ENCODE data around the gene SASH3. TPM values are rescaled to one million over a fixed set of nuclear protein-coding genes. Genes with fewer than 3 reads are reported as not detected.

The SASH3 gene
- total RNA-seq, 4 donors from 2014 or later: 0.34 to 3.3 (median 1.7) TPM

DNA sequence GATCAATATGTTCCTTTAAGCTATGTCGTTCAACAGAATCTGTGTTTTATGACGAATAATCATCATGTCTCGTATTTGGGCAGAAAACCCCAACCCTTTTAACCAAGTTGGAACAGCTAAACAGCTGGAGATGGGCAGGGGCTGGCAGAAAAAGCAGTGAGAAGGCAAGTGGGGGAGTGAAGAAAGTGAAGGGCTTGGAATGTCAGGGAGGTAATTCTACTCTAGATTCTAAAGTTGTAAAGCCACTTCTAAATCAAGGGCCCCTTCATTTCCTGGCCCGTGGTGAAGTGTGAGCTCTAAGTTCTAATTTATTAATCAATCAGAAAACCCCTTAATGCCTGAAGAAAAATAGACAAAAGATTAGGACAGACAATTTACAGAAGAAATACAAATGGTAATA is 20.4 kb downstream of the SASH3 start:
- TF ChIP-seq POLR2AphosphoS5 (IDR thresholded peaks at IDR 0.05) (no peak), CTCF (IDR thresholded peaks at IDR 0.05) (no peak), POLR2A (IDR thresholded peaks at IDR 0.05) (no peak), EP300 (IDR thresholded peaks at IDR 0.05) (no peak)
- H3K27me3 ChIP-seq: no peaks in the 10 kb centered on the region
- H3K27ac ChIP-seq: no peak overlapping the region
- no peak for DNase-seq (ENCODE audit: low spot score in 2 of 2)
- H3K9me3 ChIP-seq: no peaks in the 10 kb centered on the region
- no peaks in the 10 kb centered on the region for H3K4me1 ChIP-seq
- 46% methylated on average over 4 of the region's 4 CpGs for WGBS
- no peak overlapping the region for H3K4me3 ChIP-seq
- peaks cover 4% of the 10 kb centered on the region for H3K36me3 ChIP-seq

GRCh38 chrX:129802863-129803262 is 23.1 kb downstream of the SASH3 start:
- DNase-seq (ENCODE audit: low spot score in 2 of 2): no peak
- WGBS: 26% methylated on average over 1 of the region's 1 CpG
- Histone ChIP-seq H3K27me3 (no peaks in the 10 kb centered on the region), H3K9me3 (no peaks in the 10 kb centered on the region), H3K4me1 (no peaks in the 10 kb centered on the region), H3K4me3 (no peak overlapping the region), H3K36me3 (peaks cover 13% of the 10 kb centered on the region), H3K27ac (no peak overlapping the region)
- TF ChIP-seq EP300 (IDR thresholded peaks at IDR 0.05) (no peak), POLR2A (IDR thresholded peaks at IDR 0.05) (no peak), CTCF (IDR thresholded peaks at IDR 0.05) (no peak)

DNA sequence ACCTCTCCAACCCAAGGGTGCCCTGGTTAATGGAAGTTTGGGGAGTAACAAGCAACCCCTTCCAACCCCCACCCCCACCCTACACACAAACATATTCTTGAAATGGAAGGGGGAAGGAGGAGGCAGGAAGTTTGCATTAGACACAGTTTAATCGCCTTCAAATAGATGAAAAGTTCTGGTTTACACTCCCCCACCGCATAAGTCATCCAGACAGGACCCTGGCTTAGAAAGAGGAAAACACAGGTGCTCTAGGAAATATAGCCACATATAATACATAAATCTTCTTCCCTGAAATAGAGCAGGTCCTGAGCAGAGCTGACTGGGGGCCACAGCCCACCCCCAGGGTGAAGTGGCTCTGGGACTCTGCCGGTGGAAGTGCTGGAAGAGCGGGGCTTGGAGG is 25.1 kb downstream of the SASH3 start:
- Histone ChIP-seq H3K27me3 (no peaks in the 10 kb centered on the region), H3K4me1 (no peaks in the 10 kb centered on the region), H3K27ac (no peak overlapping the region), H3K36me3 (peaks cover 18% of the 10 kb centered on the region), H3K9me3 (no peaks in the 10 kb centered on the region), H3K4me3 (no peak overlapping the region)
- TF ChIP-seq CTCF (IDR thresholded peaks at IDR 0.05) (no peak), EP300 (IDR thresholded peaks at IDR 0.05) (no peak), POLR2AphosphoS5 (IDR thresholded peaks at IDR 0.05) (no peak), POLR2A (IDR thresholded peaks at IDR 0.05) (no peak)
- WGBS: 93% methylated on average over 4 of the region's 4 CpGs
- DNase-seq (ENCODE audit: low spot score in 2 of 2): peak in 1 of 2 donors; percentile 44

- Histone ChIP-seq H3K4me3 (no peak overlapping the region), H3K27ac (no peak overlapping the region), H3K4me1 (no peaks in the 10 kb centered on the region), H3K36me3 (peaks cover 30% of the 10 kb centered on the region), H3K9me3 (no peaks in the 10 kb centered on the region), H3K27me3 (no peaks in the 10 kb centered on the region)
- no peak for DNase-seq (ENCODE audit: low spot score in 2 of 2)
- WGBS: 49% methylated on average over 2 of the region's 2 CpGs
- TF ChIP-seq CTCF (IDR thresholded peaks at IDR 0.05): no peak
- no peak for TF ChIP-seq POLR2AphosphoS5 (IDR thresholded peaks at IDR 0.05)
- no peak for TF ChIP-seq EP300 (IDR thresholded peaks at IDR 0.05)
- no peak for TF ChIP-seq POLR2A (IDR thresholded peaks at IDR 0.05)
Measured at GRCh38 chrX:129808158-129808828, 28.5 kb downstream of the SASH3 start.

- H3K9me3 ChIP-seq: no peaks in the 10 kb centered on the region
- H3K27ac ChIP-seq: peak overlapping the region; percentile 24
- 82% methylated on average over 7 of the region's 7 CpGs for WGBS
- TF ChIP-seq POLR2AphosphoS5 (IDR thresholded peaks at IDR 0.05) (no peak), CTCF (IDR thresholded peaks at IDR 0.05) (no peak), POLR2A (IDR thresholded peaks at IDR 0.05) (no peak), EP300 (IDR thresholded peaks at IDR 0.05) (no peak)
- H3K4me3 ChIP-seq: no peak overlapping the region
- H3K4me1 ChIP-seq: no peaks in the 10 kb centered on the region
- H3K27me3 ChIP-seq: no peaks in the 10 kb centered on the region
- no peak for DNase-seq (ENCODE audit: low spot score in 2 of 2)
- peaks cover 30% of the 10 kb centered on the region for H3K36me3 ChIP-seq
Measured at GRCh38 chrX:129808829-129809796, 29.4 kb downstream of the SASH3 start.

All from suprapubic skin (tissue), 4 donors.